SH-SY5Y (cell line): ENCODE results near the gene APOBEC3B.

ENCODE experiments used
- GATA2 ChIP-seq: IDR thresholded peaks from 2 replicates; pipeline ENCODE4 v1.6.1; 2011; ENCODE audit warnings: mild to moderate bottlenecking, low read depth, low read length
- GATA3 ChIP-seq: IDR thresholded peaks from 2 replicates; pipeline ENCODE4 v1.6.1; 2011; ENCODE audit warnings: low read depth, mild to moderate bottlenecking, low read length, moderate library complexity

DNA sequence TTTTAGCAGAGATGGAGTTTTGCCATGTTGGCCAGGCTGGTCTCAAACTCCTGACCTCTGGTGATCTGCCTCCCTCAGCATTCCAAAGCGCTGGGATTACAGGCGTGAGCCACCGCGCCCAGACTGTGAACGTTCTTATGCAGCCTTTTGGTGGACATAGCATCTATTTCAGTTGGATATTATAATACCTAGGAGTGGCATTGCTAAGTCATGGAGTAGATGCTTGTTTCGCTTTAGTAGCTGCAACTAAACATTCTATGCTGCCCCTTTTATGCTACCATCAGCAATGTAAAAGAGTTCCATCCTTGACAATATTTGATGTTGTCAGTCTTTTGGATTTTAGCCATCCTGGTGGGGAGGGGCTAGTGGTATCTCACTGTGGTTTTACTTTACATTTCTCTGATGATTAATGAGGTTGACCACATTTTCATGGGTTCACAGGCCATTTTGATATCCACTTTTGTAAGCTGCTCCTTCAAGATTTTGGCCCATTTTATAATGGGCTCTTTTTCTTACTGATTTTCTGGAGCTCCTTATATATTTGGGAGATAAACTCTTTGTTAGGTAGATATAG lies 41.2 kb upstream of the APOBEC3B start:
- TF ChIP-seq GATA2 (no peak), GATA3 (no peak)
